K562 (cell line): ENCODE results near the gene CHCHD6. TPM values are rescaled to one million over a fixed set of nuclear protein-coding genes. Genes with fewer than 3 reads are reported as not detected.
A peak's percentile ranks its signal among the peaks of the same experiment; 100 is the strongest.

Source experiments
- BRF2 ChIP-seq: IDR thresholded peaks from 3 replicates; pipeline ENCODE4 v1.6.1; 2011; ENCODE audit warnings: borderline replicate concordance, mild to moderate bottlenecking; ENCODE audit not compliant: insufficient read length, insufficient read depth
- CCAR2 ChIP-seq: fragments of 200-400 bp; formaldehyde crosslinking; IDR thresholded peaks from 2 replicates; pipeline ENCODE4 v1.6.1; 2017; ENCODE audit warnings: mild to moderate bottlenecking, low read depth, low read length
- FOS ChIP-seq: IDR thresholded peaks from 3 replicates; pipeline ENCODE4 v1.6.1; 2011; ENCODE audit not compliant: insufficient read length; ENCODE audit errors: extremely low read depth
- FOXP4 ChIP-seq: sonication (generic); formaldehyde crosslinking; IDR thresholded peaks from 2 replicates; pipeline ENCODE4 v1.8.0; 2022; ENCODE audit warnings: mild to moderate bottlenecking, missing genetic modification reagents, borderline replicate concordance
- KAT7 ChIP-seq: sonication (generic); formaldehyde crosslinking; IDR thresholded peaks from 2 replicates; pipeline ENCODE4 v1.8.0; 2022; ENCODE audit warnings: missing genetic modification reagents, mild to moderate bottlenecking, borderline replicate concordance
- LARP7 ChIP-seq: fragments of 450-650 bp; IDR thresholded peaks from 2 replicates; pipeline ENCODE4 v1.6.1; 2016
- PBX2 ChIP-seq, 2 experiments: IDR thresholded peaks in 1 of 2; conservative IDR thresholded peaks in 1 of 2; 2 replicates each; pipeline ENCODE4 v1.6.1; 2016; ENCODE audit warnings: low read depth in 2 of 2, mild to moderate bottlenecking in 1 of 2, missing compliant biosample characterization in 1 of 2, missing genetic modification characterization in 1 of 2, moderate library complexity in 1 of 2
- PML ChIP-seq: IDR thresholded peaks from 2 replicates; pipeline ENCODE4 v1.6.1; 2012; ENCODE audit warnings: low read length, inconsistent platforms
- SAFB ChIP-seq: fragments of 200-400 bp; formaldehyde crosslinking; IDR thresholded peaks from 2 replicates; pipeline ENCODE4 v1.6.1; 2017; ENCODE audit warnings: low read depth, low read length, borderline replicate concordance
- SMARCE1 ChIP-seq: fragments of 450-650 bp; IDR thresholded peaks from 2 replicates; pipeline ENCODE4 v1.7.1; 2016; ENCODE audit warnings: mild to moderate bottlenecking
- SRSF3 ChIP-seq: fragments of 200-400 bp; formaldehyde crosslinking; IDR thresholded peaks from 2 replicates; pipeline ENCODE4 v1.6.1; 2016; ENCODE audit warnings: mild to moderate bottlenecking, low read length, moderate library complexity; ENCODE audit not compliant: insufficient read depth
- polyA plus RNA-seq, 8 experiments: library from polyadenylated mRNA; depleted of rRNA in 4 of 8; stranded (reverse) in 5 of 8; unstranded in 3 of 8; fragments of >200 nt; fragmentation: Nextera tagmentation in 2 of 8; fragmentation: Illumina TruSeq in 1 of 8; extraction: Ambion mirVana in 2 of 8; extraction: Trizol in 1 of 8; gene quantifications; 2 replicates each; pipeline versions ENCODE4 v1.2.1 to v1.2.3, GENCODE V29; 2011 to 2014; ENCODE audit warnings: inconsistent platforms in 1 of 8, missing spikeins in 1 of 8
- total RNA-seq, 7 experiments: library from RNA; depleted of rRNA in 6 of 7; stranded (reverse); fragments of >200 nt in 6 of 7; fragmentation: Illumina TruSeq in 2 of 7; extraction: Trizol in 2 of 7; gene quantifications; 2 replicates each; pipeline versions ENCODE4 v1.2.1 to v1.2.3, GENCODE V29; 2011 to 2021; ENCODE audit warnings: low replicate concordance in 1 of 7
- TF ChIP-seq, protein P1 (sequence below): fragments of 250-450 bp; sonication (Bioruptor Pico); IDR thresholded peaks from 2 replicates; pipeline ENCODE4 v1.5.0; 2020; ENCODE audit warnings: mild to moderate bottlenecking
- TF ChIP-seq, protein P2 (sequence below): sonication (generic); formaldehyde crosslinking; IDR thresholded peaks from 2 replicates; pipeline ENCODE4 v1.8.0; 2022; ENCODE audit warnings: missing genetic modification reagents, mild to moderate bottlenecking, borderline replicate concordance
- TF ChIP-seq, protein P3 (sequence below): fragments of 450-650 bp; IDR thresholded peaks from 2 replicates; pipeline ENCODE4 v1.6.1; 2016; ENCODE audit warnings: mild to moderate bottlenecking

Gene CHCHD6
- total and polyA plus RNA-seq, 9 of the 15 experiments (the other 6 are each of a cell fraction or from before 2014, with no cell fraction given) = 4.6 to 18.6 (median 10.9) TPM

- TF ChIP-seq BRF2 (no peak), FOXP4 (CRISPR knock-in tag) (no peak), PBX2 (CRISPR knock-in tag; IDR thresholded peaks at IDR 0.05; ENCODE audit: low read depth) (no peak), PBX2 (tag; conservative IDR thresholded peaks at IDR 0.05; ENCODE audit: low read depth) (peak; percentile 29; the same call in 1 of the 2 replicates), KAT7 (CRISPR knock-in tag) (no peak), LARP7 (no peak), CCAR2 (no peak), PML (peak; percentile 60; the same call in 1 of the 2 replicates), SMARCE1 (peak; percentile 69; the same call in 1 of the 2 replicates), SAFB (no peak), FOS (no peak), SRSF3 (no peak)
- TF ChIP-seq, protein P1, sequence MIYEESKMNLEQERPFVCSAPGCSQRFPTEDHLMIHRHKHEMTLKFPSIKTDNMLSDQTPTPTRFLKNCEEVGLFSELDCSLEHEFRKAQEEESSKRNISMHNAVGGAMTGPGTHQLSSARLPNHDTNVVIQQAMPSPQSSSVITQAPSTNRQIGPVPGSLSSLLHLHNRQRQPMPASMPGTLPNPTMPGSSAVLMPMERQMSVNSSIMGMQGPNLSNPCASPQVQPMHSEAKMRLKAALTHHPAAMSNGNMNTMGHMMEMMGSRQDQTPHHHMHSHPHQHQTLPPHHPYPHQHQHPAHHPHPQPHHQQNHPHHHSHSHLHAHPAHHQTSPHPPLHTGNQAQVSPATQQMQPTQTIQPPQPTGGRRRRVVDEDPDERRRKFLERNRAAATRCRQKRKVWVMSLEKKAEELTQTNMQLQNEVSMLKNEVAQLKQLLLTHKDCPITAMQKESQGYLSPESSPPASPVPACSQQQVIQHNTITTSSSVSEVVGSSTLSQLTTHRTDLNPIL (CRISPR knock-in tag) = no peak
- TF ChIP-seq, protein P2, sequence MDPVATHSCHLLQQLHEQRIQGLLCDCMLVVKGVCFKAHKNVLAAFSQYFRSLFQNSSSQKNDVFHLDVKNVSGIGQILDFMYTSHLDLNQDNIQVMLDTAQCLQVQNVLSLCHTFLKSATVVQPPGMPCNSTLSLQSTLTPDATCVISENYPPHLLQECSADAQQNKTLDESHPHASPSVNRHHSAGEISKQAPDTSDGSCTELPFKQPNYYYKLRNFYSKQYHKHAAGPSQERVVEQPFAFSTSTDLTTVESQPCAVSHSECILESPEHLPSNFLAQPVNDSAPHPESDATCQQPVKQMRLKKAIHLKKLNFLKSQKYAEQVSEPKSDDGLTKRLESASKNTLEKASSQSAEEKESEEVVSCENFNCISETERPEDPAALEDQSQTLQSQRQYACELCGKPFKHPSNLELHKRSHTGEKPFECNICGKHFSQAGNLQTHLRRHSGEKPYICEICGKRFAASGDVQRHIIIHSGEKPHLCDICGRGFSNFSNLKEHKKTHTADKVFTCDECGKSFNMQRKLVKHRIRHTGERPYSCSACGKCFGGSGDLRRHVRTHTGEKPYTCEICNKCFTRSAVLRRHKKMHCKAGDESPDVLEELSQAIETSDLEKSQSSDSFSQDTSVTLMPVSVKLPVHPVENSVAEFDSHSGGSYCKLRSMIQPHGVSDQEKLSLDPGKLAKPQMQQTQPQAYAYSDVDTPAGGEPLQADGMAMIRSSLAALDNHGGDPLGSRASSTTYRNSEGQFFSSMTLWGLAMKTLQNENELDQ (CRISPR knock-in tag) = no peak
- TF ChIP-seq, protein P3, sequence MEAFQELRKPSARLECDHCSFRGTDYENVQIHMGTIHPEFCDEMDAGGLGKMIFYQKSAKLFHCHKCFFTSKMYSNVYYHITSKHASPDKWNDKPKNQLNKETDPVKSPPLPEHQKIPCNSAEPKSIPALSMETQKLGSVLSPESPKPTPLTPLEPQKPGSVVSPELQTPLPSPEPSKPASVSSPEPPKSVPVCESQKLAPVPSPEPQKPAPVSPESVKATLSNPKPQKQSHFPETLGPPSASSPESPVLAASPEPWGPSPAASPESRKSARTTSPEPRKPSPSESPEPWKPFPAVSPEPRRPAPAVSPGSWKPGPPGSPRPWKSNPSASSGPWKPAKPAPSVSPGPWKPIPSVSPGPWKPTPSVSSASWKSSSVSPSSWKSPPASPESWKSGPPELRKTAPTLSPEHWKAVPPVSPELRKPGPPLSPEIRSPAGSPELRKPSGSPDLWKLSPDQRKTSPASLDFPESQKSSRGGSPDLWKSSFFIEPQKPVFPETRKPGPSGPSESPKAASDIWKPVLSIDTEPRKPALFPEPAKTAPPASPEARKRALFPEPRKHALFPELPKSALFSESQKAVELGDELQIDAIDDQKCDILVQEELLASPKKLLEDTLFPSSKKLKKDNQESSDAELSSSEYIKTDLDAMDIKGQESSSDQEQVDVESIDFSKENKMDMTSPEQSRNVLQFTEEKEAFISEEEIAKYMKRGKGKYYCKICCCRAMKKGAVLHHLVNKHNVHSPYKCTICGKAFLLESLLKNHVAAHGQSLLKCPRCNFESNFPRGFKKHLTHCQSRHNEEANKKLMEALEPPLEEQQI = no peak
These were observed 204.8 kb downstream of the CHCHD6 start (continued) for GRCh38 chr3:126908752-126909275.
